HG03159 (cell line): ENCODE data around the gene HS3ST4.
"Not testable (repeated sequence)": the region's sequence is repeated elsewhere in the genome, so short reads cannot be mapped to it uniquely, and the experiment has no call there.

Experiments
- ATAC-seq: cut with Tn5 transposase; IDR thresholded peaks from one replicate; pipeline ENCODE4 v1.9.1; 2021; ENCODE audit warnings: mild to moderate bottlenecking, moderate library complexity; ENCODE audit not compliant: unreplicated experiment

The HS3ST4 gene

GRCh38 chr16:25966172-25967097 lies 274.7 kb downstream of the HS3ST4 start:
- ATAC-seq = peak; percentile 97

- no peak for ATAC-seq
Measured at GRCh38 chr16:25977121-25977520, 285.4 kb downstream of the HS3ST4 start.

DNA sequence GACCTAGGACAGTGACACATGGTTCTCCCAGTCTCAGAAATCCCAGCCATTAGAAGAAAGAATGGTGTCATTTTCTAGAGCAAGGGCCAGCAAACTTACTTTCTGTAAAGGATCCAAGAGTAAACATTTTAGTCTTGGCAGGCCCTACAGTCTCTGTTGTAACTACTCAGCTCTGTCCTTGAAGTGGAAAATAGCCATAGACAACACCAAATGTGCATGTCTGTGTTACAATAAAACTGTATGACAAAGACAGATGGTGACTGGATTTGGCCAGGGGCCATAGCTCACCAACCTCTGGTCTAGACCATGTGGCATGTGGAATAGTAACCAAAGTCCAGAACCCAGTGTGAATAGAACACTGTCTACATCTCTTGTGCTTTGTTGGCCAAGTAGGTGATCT lies 286.5 kb downstream of the HS3ST4 start:
- no peak for ATAC-seq

GRCh38 chr16:25988084-25988483 lies 296.3 kb downstream of the HS3ST4 start:
- ATAC-seq = no peak

DNA sequence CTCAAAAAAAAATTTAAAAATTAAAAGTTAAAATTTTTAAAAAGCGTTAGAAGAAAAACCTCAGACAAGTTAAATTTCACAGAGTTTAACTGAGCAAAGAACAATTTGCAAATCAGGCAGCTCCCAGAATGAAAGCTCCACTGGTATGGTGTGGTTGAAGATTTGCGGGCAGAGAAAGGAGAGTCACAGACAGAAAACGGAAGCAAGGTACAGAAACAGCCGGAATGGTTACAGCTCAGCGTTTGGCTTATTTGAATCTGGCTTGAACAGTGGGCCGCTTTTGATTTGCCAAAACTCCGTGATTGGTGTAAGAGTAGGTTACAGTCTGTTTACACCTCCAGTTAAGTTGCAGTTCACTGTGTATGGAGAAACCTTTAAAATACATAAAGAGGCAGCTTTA lies 297.1 kb downstream of the HS3ST4 start:
- no peak for ATAC-seq

GRCh38 chr16:25996052-25996451 lies 304.3 kb downstream of the HS3ST4 start:
- no peak for ATAC-seq

GRCh38 chr16:26005336-26005735 lies 313.6 kb downstream of the HS3ST4 start:
- ATAC-seq = no peak

- ATAC-seq = no peak
Measured at GRCh38 chr16:26012376-26012775, 320.6 kb downstream of the HS3ST4 start.

DNA sequence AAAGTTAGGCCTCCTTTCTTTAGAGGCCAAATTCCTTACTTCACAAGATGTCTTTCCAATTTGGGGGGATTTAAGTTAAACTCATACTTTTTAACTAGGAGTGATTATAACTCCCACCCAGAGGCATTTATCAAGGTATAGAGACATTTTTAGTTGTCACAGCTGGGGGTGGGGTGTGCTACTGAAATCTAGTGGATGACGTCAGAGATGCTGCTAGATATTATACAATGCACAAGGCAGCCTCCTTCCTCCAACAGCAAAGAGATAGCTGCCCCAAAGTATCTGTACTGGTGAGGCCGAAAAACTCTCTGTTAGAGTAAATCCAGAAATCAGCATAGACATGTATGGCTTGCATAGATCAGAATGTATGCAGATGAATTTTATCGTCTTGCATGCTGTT lies 324.0 kb downstream of the HS3ST4 start:
- no peak for ATAC-seq

DNA sequence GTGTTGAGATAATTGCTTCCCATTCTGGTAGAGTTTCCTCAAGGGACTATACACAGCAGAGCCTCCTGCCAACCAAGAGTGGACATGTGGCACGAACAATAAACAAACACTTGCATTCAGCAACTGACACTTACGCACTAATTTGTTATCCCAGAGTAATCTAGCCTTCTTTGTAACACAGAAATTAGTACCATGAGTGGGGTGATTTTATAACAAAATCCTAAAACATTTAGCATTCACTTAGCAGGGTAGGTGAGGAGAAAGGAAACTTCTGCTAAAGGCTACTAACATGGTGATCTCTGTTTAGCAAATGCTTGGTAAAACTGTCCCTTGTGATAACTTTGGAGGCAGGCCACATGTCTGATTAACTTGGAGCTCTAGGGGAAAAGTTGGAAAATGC lies 325.2 kb downstream of the HS3ST4 start:
- ATAC-seq = no peak

- ATAC-seq = no peak
Measured at GRCh38 chr16:26019381-26020242, 327.9 kb downstream of the HS3ST4 start.

- ATAC-seq = no peak
Measured at GRCh38 chr16:26026709-26027450, 335.1 kb downstream of the HS3ST4 start.

- ATAC-seq = no peak
Measured at GRCh38 chr16:26031286-26031685, 339.5 kb downstream of the HS3ST4 start.

DNA sequence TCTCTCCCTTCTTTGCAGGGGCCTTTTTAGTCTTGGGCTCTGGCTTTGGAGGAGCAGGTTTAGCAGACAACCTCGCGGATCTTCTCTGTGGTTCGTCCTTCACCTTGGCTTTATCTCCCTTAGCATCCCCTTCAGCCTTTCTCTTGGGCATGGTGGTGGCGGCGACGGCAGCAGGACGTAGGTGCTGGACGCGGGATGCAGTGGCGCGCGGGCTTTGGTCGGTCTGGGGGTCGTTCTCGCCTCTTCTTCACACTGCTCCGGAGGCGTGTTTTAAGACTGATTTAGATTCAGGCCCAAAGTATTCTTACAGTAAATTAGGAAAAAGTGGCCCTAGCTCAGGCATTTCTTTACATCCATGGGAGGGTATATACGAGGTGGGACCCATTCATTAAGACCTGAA lies 340.9 kb downstream of the HS3ST4 start:
- ATAC-seq = not testable (repeated sequence)

DNA sequence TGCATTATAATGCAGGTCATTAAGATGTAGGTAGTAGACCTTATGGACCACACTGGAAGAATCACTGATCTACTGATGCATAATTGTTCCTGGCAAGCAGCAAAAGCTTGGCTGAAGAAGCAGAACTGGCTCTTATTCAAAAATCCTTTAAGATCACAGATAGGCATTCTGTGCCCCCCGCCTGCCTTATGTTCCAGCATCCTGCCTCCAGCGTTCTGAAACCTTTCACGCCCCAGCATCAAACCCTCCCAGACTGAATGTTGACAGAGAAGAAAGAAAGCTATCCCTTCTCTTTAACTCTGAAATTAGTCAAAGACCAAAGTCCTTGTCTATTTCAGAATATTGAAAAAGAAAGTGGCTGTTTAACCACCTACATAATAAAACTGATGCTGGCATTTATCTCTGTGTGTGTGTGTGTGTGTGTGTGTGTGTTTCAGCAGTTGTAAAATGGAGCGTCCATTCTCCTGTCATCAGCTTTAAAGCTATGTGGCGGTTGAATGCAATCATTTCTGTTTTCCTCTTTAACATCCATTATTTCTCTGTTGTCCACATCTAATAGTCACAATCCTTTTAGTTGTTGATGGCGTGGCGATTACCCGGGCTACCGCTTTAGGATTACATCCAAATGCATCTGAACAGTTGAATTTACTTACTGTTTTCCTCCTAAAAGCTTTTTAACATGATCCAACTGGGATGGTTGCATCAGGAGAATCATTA lies 350.4 kb downstream of the HS3ST4 start:
- ATAC-seq = no peak

DNA sequence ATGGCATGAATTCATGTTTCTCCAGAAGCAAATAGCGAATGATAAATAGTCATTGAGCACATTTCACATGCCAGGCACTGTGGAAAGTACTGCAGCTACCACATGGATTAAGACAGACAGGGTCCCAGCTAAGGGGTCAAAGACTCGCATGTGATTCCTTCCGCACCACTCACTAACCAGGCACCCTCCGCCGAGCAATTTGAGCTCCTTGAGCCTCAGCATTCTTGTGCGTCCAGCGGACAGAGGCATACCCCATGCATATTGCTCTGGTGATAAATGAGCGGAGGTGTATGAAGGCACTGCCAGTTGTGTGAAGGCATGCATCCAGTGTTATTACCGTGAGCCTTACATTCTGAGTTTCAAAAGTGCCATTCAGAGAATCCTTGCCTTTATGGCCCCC lies 358.7 kb downstream of the HS3ST4 start:
- ATAC-seq = no peak

DNA sequence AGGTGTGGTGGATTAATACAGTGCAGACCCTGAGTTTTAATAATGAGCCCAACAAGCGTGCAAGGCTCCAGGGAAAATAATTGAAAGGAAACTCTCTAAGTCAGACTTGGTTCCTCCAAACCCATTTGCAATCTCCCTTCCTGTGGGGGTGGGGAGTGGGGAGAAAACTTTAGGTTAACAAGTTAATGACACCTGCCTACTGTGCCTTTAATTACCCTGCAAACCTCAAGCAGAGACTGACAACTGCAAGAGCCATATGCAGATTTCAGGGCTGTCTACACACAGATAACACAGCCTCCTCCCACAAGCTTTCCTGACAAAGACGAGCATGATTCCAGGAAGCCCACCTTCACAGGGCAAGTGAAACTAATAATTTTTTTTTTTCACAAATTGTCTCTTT lies 359.3 kb downstream of the HS3ST4 start:
- no peak for ATAC-seq

GRCh38 chr16:26053889-26054288 lies 362.1 kb downstream of the HS3ST4 start:
- ATAC-seq = no peak

DNA sequence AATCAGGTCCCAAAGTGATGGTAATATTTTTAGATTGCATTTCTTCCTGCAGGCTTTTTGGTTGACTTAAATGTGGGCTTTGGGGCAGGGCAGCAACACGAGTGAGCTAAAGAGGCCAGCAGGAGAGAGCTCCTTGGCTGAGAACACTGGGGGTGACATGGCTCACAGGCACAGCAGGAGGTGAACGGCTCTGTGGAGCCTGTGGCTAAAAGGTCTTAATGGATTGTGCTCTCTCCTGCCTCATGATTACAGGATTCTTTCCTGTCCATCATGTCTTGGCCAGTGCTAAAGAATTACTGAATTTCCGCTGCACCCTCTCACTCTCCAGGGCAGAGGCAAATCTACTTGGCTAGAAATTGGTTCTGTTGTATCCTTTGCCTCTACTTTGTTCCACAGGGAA lies 366.6 kb downstream of the HS3ST4 start:
- no peak for ATAC-seq

DNA sequence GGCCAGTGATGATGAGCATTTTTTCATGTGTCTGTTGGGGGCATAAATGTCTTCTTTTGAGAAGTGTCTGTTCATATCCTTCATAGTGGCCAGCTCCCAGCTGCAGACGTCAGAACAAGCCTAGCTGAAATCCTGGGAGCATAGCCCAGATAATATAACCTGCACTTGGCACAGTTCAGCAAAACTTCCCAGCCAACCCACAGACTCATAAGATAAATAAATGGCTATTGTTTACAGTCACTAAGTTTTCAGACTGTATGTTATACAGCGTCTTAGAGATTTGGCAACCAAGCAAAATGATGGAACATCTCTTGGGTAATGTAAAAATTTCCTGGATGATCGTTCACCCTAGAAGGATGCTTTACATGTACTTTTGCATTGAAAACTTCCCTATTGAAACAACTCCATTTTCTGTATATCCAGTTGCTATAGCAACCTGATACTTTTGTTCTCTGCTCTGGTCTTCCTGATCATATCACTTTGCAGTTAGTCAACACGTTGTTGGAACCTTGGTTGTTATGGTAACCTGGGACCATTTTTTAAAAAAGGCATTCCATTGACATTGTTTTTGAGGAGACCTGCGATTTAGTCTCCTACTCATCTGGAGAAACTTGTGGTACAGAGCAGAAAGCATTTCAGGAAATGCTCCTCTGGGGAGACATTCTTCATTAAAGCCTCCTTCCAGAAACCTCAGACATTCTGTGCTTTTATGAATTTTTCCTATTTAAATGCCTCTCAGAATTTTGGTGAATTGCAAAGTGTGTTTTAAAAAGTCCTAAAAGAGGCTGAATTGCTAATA lies 378.7 kb downstream of the HS3ST4 start:
- no peak for ATAC-seq
